GM18870 (cell line): ENCODE results near the gene MTO1.
"Not testable (repeated sequence)": the region's sequence is repeated elsewhere in the genome, so short reads cannot be mapped to it uniquely, and the experiment has no call there.

Experiments used
- ATAC-seq: cut with Tn5 transposase; IDR thresholded peaks from one replicate; pipeline ENCODE4 v1.9.1; 2021; ENCODE audit warnings: moderate library complexity; ENCODE audit not compliant: unreplicated experiment

Gene MTO1

GRCh38 chr6:73461537-73462350 is at the start of gene MTO1:
TSS of gene MTO1 (plus strand) at chr6:73461737. CDS start at chr6:73461855, 118 bp downstream.
- ATAC-seq, result peak; percentile 93

GRCh38 chr6:73413102-73413501 is 48.4 kb upstream of the MTO1 start:
- ATAC-seq, result no peak

GRCh38 chr6:73418081-73418741 is 43.3 kb upstream of the MTO1 start:
- no peak for ATAC-seq

- ATAC-seq, result no peak
Measured at GRCh38 chr6:73421534-73421933, 40.0 kb upstream of the MTO1 start.

GRCh38 chr6:73435236-73435635 is 26.3 kb upstream of the MTO1 start:
- ATAC-seq, result no peak

- no peak for ATAC-seq
Measured at GRCh38 chr6:73443555-73443954, 18.0 kb upstream of the MTO1 start.

GRCh38 chr6:73451223-73452106 is 10.1 kb upstream of the MTO1 start:
- peak; percentile 37 for ATAC-seq

GRCh38 chr6:73452107-73452461 is 9.5 kb upstream of the MTO1 start, which contains the start of gene CGAS:
TSS of gene CGAS (minus strand) at chr6:73452297. CDS start at chr6:73452181, 116 bp downstream.
- ATAC-seq, result peak; percentile 68

GRCh38 chr6:73455865-73456629 is 5.5 kb upstream of the MTO1 start:
- ATAC-seq, result no peak

- not testable (repeated sequence) for ATAC-seq
Measured at GRCh38 chr6:73459474-73459873, 2.1 kb upstream of the MTO1 start.

GRCh38 chr6:73460056-73460455 is 1.5 kb upstream of the MTO1 start:
- ATAC-seq, result no peak

- peak; percentile 96 for ATAC-seq
Measured at GRCh38 chr6:73471686-73472290, 10.3 kb downstream of the MTO1 start.

- no peak for ATAC-seq
Measured at GRCh38 chr6:73476723-73477122, 15.2 kb downstream of the MTO1 start.

- no peak for ATAC-seq
Measured at GRCh38 chr6:73477407-73477806, 15.9 kb downstream of the MTO1 start.

- ATAC-seq, result no peak
Measured at GRCh38 chr6:73481969-73482368, 20.4 kb downstream of the MTO1 start.

GRCh38 chr6:73484438-73484837 is 22.9 kb downstream of the MTO1 start:
- ATAC-seq, result no peak

GRCh38 chr6:73487473-73487872 is 25.9 kb downstream of the MTO1 start:
- no peak for ATAC-seq

- ATAC-seq, result no peak
Measured at GRCh38 chr6:73491377-73491776, 29.8 kb downstream of the MTO1 start.

GRCh38 chr6:73497915-73498314 is 36.4 kb downstream of the MTO1 start:
- ATAC-seq, result no peak
